ENCODE results near the gene NDUFV3.

GRCh38 chr21:42959728-42960127, 66.6 kb downstream of the NDUFV3 start:
- TF ChIP-seq CTCF (IDR thresholded peaks at IDR 0.05) (no peak), POLR2A (IDR thresholded peaks at IDR 0.05) (no peak), EP300 (IDR thresholded peaks at IDR 0.05) (no peak)

Measured in ovary (tissue), 3 donors.